Parathyroid adenoma (tissue), 2 donors: ENCODE measurements around the gene EGR1.

Experiments used
- H2AFZ ChIP-seq: fragments of 300-600 bp; sonication (generic); one replicate; pipeline ENCODE4 v1.7.0; 2017; ENCODE audit warnings: antibody characterized with exemption, mild to moderate bottlenecking
- H3K27ac ChIP-seq: fragments of 300-600 bp; sonication (generic); one replicate; pipeline ENCODE4 v1.7.0; 2017
- H3K27me3 ChIP-seq: fragments of 300-600 bp; sonication (generic); one replicate; pipeline ENCODE4 v1.7.0; 2017; ENCODE audit warnings: low read length; ENCODE audit not compliant: control insufficient read depth, insufficient read depth
- H3K36me3 ChIP-seq: fragments of 300-600 bp; sonication (generic); one replicate; pipeline ENCODE4 v1.7.0; 2017; ENCODE audit warnings: low read length; ENCODE audit not compliant: control insufficient read depth, insufficient read depth
- H3K4me1 ChIP-seq: fragments of 300-600 bp; sonication (generic); one replicate; pipeline ENCODE4 v1.7.0; 2017; ENCODE audit warnings: control low read depth
- H3K4me2 ChIP-seq: fragments of 300-600 bp; sonication (generic); one replicate; pipeline ENCODE4 v1.7.0; 2017; ENCODE audit warnings: low read length
- H3K4me3 ChIP-seq: fragments of 300-600 bp; sonication (generic); one replicate; pipeline ENCODE4 v1.7.0; 2017; ENCODE audit warnings: low read depth, low read length
- H3K79me2 ChIP-seq: fragments of 300-600 bp; sonication (generic); one replicate; pipeline ENCODE4 v1.7.0; 2017; ENCODE audit warnings: control low read depth
- H3K9ac ChIP-seq: fragments of 300-600 bp; sonication (generic); one replicate; pipeline ENCODE4 v1.7.0; 2017; ENCODE audit warnings: mild to moderate bottlenecking
- H3K9me3 ChIP-seq: fragments of 300-600 bp; sonication (generic); one replicate; pipeline ENCODE4 v1.7.0; 2017; ENCODE audit warnings: low read length; ENCODE audit not compliant: control insufficient read depth
- TF ChIP-seq, protein P1 (sequence below): fragments of 300-600 bp; sonication (generic); IDR thresholded peaks from one replicate; pipeline ENCODE4 v1.7.0; 2017; ENCODE audit warnings: antibody characterized with exemption, mild to moderate bottlenecking
- donor health status: primary hyperparathyroidism.

Gene EGR1

DNA sequence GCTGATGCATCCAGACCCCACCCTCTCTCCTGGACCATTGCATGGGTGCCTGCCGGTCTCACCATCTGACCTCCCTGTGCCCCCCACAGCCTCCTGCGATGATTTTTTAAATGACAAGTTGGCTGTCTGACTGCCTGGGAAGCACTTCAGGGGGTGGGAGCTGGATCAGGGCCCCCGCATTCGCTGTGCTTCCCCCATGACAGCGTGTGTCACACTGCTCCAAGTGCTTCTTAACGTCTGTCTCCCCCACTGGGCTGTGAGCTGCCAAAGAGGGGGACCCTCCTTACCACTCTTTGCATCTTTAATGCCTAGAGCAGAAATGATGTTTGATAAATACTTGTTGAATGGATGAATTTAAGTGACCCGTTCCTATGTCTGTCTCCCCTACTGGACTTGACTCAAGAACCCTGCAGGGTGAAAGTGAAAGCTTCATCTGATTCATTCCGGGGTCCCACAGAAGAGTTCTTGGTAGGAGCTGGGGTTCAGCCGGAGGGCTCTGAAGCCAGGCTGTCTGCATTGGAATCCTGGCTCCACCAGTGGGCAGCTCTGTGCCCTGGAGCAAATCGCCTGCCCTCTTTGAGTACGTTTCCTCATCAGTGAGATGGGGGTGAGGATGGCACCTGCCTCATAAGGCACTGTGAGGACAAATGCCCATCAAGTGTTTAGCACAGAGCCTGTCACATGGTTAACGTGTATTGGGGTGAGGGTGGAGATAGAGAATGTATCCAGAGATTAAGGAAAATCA lies 7.6 kb upstream of the EGR1 start:
- Histone ChIP-seq H3K36me3 (no peaks in the 10 kb centered on the region), H3K27ac (no peak overlapping the region), H3K79me2 (no peaks in the 10 kb centered on the region), H3K9me3 (no peaks in the 10 kb centered on the region), H3K9ac (no peak overlapping the region), H3K27me3 (no peaks in the 10 kb centered on the region), H3K4me3 (no peak overlapping the region), H3K4me1 (no peaks in the 10 kb centered on the region), H3K4me2 (no peak overlapping the region), H2AFZ (no peak overlapping the region)
- TF ChIP-seq, protein P1, sequence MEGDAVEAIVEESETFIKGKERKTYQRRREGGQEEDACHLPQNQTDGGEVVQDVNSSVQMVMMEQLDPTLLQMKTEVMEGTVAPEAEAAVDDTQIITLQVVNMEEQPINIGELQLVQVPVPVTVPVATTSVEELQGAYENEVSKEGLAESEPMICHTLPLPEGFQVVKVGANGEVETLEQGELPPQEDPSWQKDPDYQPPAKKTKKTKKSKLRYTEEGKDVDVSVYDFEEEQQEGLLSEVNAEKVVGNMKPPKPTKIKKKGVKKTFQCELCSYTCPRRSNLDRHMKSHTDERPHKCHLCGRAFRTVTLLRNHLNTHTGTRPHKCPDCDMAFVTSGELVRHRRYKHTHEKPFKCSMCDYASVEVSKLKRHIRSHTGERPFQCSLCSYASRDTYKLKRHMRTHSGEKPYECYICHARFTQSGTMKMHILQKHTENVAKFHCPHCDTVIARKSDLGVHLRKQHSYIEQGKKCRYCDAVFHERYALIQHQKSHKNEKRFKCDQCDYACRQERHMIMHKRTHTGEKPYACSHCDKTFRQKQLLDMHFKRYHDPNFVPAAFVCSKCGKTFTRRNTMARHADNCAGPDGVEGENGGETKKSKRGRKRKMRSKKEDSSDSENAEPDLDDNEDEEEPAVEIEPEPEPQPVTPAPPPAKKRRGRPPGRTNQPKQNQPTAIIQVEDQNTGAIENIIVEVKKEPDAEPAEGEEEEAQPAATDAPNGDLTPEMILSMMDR: no peak

DNA sequence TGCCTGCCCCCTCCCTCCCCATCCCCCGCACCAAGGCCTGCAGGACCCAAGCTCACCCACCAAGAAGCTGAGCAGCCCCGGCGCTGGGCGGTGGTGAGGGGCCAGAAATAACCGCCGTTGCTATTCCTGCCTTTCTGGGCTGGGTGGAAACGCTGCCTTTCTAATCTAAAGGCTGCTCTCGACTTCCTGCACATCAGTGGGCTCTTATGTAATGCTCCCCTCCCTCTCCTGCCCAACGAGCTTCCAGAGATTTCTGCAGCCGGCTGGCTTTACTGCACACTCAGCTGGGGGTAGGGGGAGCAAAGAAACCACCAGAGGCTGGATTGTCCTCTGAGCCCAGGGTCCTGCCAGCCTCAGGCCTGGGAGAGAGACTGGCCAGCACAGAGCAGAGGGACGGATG lies 6.9 kb upstream of the EGR1 start:
- no peak overlapping the region for H3K9ac ChIP-seq
- H3K79me2 ChIP-seq: no peaks in the 10 kb centered on the region
- no peaks in the 10 kb centered on the region for H3K9me3 ChIP-seq
- no peak overlapping the region for H3K4me2 ChIP-seq
- H3K27ac ChIP-seq: no peak overlapping the region
- H2AFZ ChIP-seq: no peak overlapping the region
- H3K27me3 ChIP-seq: no peaks in the 10 kb centered on the region
- no peak overlapping the region for H3K4me3 ChIP-seq
- H3K4me1 ChIP-seq: peaks cover 3% of the 10 kb centered on the region
- H3K36me3 ChIP-seq: no peaks in the 10 kb centered on the region
- TF ChIP-seq, protein P1: no peak

DNA sequence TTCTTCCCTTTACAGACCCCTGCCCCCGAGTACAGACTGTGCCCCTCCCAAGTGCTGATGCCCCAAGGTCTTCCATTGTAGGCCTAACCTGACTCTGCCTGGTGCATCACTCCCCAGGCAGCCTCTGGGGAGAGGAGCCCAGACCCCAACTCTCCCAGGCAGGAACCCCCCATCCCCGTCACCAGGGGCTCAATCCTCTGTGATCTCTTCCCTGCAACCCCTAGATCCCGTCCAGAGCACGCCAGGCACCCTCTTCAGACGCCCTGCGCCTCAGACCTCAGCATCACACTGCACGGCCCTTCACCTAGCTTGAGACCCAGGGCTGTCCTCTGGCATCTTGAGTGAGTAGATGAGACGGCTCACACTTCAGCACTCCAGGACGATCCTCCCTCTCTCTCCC lies 6.4 kb upstream of the EGR1 start:
- H3K27me3 ChIP-seq: no peaks in the 10 kb centered on the region
- no peaks in the 10 kb centered on the region for H3K36me3 ChIP-seq
- H3K4me3 ChIP-seq: no peak overlapping the region
- no peak overlapping the region for H3K9ac ChIP-seq
- TF ChIP-seq, protein P1: no peak
- peaks cover 6% of the 10 kb centered on the region for H3K4me1 ChIP-seq
- H3K4me2 ChIP-seq: no peak overlapping the region
- no peaks in the 10 kb centered on the region for H3K79me2 ChIP-seq
- H2AFZ ChIP-seq: no peak overlapping the region
- no peak overlapping the region for H3K27ac ChIP-seq
- no peaks in the 10 kb centered on the region for H3K9me3 ChIP-seq

DNA sequence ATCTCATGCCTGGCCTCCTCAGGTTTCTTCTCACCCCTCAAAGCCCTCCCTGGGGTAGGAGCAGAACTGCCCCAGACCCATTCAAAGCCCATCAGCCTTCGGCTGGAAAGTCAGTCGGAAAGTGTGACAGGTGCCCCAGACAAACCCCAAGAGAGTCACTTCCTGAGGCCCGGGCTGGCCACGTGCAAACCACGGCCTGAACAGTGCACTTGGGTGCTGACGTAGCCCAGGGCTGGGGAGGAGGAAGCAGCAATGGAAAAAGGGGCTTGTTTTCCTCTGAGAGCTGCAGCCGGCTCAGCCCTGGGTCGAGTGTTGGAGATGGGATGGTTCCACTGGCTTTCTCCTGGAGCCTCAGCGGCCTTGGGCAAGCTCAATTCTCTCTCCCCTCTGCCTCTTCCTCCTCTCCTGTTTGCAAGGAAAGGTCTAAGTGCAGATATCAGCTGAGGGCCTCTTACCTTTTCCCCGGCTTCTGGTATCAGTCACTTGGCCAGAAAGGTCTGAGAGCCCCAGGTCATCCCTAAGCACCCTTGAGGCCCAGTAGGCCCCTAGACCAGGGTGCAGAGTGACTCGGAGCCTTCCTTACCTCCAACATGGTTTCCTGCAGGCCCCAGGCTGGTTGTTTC lies 5.9 kb upstream of the EGR1 start:
- no peak overlapping the region for H3K27ac ChIP-seq
- no peak overlapping the region for H3K4me2 ChIP-seq
- TF ChIP-seq, protein P1: no peak
- H3K4me3 ChIP-seq: no peak overlapping the region
- no peaks in the 10 kb centered on the region for H3K27me3 ChIP-seq
- H3K36me3 ChIP-seq: no peaks in the 10 kb centered on the region
- no peak overlapping the region for H3K9ac ChIP-seq
- H3K9me3 ChIP-seq: no peaks in the 10 kb centered on the region
- H3K4me1 ChIP-seq: peaks cover 6% of the 10 kb centered on the region
- no peaks in the 10 kb centered on the region for H3K79me2 ChIP-seq
- H2AFZ ChIP-seq: no peak overlapping the region
